ENCODE measurements around the gene PDAP1.
"Not testable (repeated sequence)": the region's sequence is repeated elsewhere in the genome, so short reads cannot be mapped to it uniquely, and the experiment has no call there.

Gene PDAP1

DNA sequence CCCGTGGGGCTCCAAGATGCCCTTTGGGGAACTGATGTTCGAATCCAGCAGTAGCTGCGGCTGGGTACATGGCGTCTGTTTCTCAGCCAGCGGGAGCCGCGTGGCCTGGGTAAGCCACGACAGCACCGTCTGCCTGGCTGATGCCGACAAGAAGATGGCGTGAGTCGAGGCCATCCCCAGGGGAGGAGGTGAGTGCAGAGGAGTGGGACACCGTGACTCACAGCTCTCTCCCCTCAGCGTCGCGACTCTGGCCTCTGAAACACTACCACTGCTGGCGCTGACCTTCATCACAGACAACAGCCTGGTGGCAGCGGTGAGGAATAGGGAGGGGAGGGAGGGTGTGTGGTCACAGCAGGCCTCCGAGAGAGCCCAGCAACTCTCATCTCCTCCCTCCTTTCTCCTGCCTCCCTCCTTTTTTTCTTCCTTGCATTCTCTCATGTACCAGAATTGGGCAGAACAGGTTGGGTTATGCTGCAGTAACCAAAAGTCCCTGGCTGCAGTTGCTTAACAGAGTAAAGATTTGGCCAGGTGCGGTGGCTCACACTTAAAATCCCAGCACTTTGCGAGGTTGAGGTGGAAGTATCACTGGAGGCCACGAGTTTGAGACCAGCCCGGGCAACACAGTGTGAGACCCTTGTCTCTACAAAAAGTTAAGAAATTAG, 17.3 kb downstream of the PDAP1 start:
- no peak for DNase-seq
- Mint-ChIP-seq H3K4me3 (peak overlapping the region; percentile 71), H3K4me1 (peaks cover 23% of the 10 kb centered on the region), H3K27ac (no peak overlapping the region), H3K27me3 (ENCODE audit: low read depth, poor library complexity) (no peaks in the 10 kb centered on the region), H3K36me3 (ENCODE audit: low read depth) (peaks cover 24% of the 10 kb centered on the region), H3K9me3 (no peaks in the 10 kb centered on the region)
- TF ChIP-seq, protein P1, sequence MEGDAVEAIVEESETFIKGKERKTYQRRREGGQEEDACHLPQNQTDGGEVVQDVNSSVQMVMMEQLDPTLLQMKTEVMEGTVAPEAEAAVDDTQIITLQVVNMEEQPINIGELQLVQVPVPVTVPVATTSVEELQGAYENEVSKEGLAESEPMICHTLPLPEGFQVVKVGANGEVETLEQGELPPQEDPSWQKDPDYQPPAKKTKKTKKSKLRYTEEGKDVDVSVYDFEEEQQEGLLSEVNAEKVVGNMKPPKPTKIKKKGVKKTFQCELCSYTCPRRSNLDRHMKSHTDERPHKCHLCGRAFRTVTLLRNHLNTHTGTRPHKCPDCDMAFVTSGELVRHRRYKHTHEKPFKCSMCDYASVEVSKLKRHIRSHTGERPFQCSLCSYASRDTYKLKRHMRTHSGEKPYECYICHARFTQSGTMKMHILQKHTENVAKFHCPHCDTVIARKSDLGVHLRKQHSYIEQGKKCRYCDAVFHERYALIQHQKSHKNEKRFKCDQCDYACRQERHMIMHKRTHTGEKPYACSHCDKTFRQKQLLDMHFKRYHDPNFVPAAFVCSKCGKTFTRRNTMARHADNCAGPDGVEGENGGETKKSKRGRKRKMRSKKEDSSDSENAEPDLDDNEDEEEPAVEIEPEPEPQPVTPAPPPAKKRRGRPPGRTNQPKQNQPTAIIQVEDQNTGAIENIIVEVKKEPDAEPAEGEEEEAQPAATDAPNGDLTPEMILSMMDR (IDR thresholded peaks at IDR 0.05), result no peak

GRCh38 chr7:99389772-99390171, 18.6 kb downstream of the PDAP1 start:
- Mint-ChIP-seq H3K36me3 (ENCODE audit: low read depth) (peaks cover 26% of the 10 kb centered on the region), H3K4me1 (peaks cover 17% of the 10 kb centered on the region), H3K4me3 (no peak overlapping the region), H3K9me3 (no peaks in the 10 kb centered on the region), H3K27ac (no peak overlapping the region), H3K27me3 (ENCODE audit: low read depth, poor library complexity) (no peaks in the 10 kb centered on the region)
- TF ChIP-seq, protein P1 (IDR thresholded peaks at IDR 0.05), result no peak
- DNase-seq, result no peak

- H3K9me3 Mint-ChIP-seq, result no peaks in the 10 kb centered on the region
- TF ChIP-seq, protein P1 (IDR thresholded peaks at IDR 0.05), result no peak
- H3K36me3 Mint-ChIP-seq (ENCODE audit: low read depth), result peaks cover 26% of the 10 kb centered on the region
- no peak for DNase-seq
- peaks cover 5% of the 10 kb centered on the region for H3K27me3 Mint-ChIP-seq (ENCODE audit: low read depth, poor library complexity)
- H3K27ac Mint-ChIP-seq, result no peak overlapping the region
- H3K4me3 Mint-ChIP-seq, result no peak overlapping the region
- no peaks in the 10 kb centered on the region for H3K4me1 Mint-ChIP-seq
Measured at GRCh38 chr7:99387912-99388311, 20.5 kb downstream of the PDAP1 start.

DNA sequence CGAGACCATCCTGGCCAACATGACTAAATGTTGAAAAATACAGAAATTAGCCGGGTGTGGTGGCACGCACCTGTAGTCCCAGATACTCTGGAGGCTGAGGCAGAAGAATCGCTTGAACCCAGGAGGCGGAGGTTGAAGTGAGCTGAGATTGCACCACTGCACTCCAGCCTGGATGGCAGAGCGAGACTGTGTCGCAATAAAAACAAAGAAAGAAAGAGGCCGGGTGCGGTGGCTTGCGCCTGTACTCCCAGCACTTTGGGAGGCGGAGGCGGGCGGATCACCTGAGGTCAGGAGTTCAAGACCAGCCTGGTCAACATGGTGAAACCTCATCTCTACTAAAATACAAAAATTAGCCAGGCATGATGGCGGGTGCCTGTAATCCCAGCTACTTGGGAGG, 21.2 kb downstream of the PDAP1 start:
- not testable (repeated sequence) for H3K9me3 Mint-ChIP-seq; H3K27me3 Mint-ChIP-seq (ENCODE audit: low read depth, poor library complexity); H3K4me1 Mint-ChIP-seq; H3K4me3 Mint-ChIP-seq; DNase-seq; H3K27ac Mint-ChIP-seq
- H3K36me3 Mint-ChIP-seq (ENCODE audit: low read depth), result peaks cover 26% of the 10 kb centered on the region

DNA sequence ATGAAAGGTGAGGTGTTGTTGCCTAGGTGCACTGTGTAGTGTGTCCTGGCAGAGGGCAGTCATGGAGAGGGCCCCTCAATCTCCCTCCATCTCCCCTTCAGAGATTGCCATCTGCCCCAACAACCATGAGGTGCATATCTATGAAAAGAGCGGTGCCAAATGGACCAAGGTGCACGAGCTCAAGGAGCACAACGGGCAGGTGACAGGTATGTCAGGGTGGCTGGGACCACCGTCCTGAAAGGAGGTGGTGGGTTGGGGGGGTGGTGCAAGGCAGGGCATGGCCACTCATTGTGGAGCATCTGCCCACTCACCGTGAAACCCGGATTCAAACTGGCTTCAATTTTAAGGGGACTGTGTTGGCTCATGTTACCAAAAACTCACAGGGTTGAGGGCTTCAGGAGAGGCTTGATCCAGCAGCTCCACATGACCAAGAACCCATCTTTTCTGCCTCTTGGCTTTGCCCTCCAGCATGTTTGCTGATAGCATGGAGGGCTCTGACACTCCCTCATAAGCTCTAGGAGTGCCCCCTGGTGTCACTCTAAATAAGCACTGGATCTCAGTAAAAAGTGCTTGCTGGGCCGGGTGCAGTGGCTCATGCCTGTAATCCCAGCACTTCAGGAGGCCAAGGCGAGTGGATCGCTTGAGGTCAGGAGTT, 21.7 kb downstream of the PDAP1 start:
- Mint-ChIP-seq H3K36me3 (ENCODE audit: low read depth) (peaks cover 26% of the 10 kb centered on the region), H3K27ac (no peak overlapping the region), H3K27me3 (ENCODE audit: low read depth, poor library complexity) (peaks cover 5% of the 10 kb centered on the region), H3K4me1 (no peaks in the 10 kb centered on the region), H3K4me3 (no peak overlapping the region), H3K9me3 (no peaks in the 10 kb centered on the region)
- DNase-seq, result no peak
- TF ChIP-seq, protein P1 (IDR thresholded peaks at IDR 0.05), result no peak

DNA sequence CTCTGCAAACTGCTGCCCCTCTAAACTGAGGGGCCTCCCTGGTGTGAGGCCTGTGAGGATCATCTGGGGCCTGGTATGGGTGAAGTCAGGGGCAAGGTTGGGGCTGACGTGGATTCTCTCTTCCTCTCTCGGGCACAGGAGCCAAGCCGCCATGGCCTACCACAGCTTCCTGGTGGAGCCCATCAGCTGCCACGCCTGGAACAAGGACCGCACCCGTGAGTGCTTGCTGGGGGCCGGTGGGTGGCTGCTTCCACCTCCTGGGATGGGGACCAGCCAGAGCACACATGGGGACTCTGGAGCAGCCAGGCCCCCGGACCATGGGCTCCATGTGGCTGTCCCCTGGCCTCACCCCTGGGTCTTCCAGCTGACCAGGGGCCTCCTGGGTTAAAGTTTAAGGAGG, 22.8 kb downstream of the PDAP1 start:
- Mint-ChIP-seq H3K4me3 (no peak overlapping the region), H3K4me1 (peaks cover 9% of the 10 kb centered on the region), H3K36me3 (ENCODE audit: low read depth) (peaks cover 18% of the 10 kb centered on the region), H3K27ac (no peak overlapping the region), H3K27me3 (ENCODE audit: low read depth, poor library complexity) (peaks cover 9% of the 10 kb centered on the region), H3K9me3 (no peaks in the 10 kb centered on the region)
- DNase-seq, result no peak
- TF ChIP-seq, protein P1 (IDR thresholded peaks at IDR 0.05), result no peak
